Choroid plexus epithelial cell (primary cell): ENCODE results near the gene PREP.

Experiments
- DNase-seq: peaks from one replicate; pipeline ENCODE4 v3.0.0-alpha.2; 2010; ENCODE audit warnings: low read depth
- H3K4me3 ChIP-seq: 2 replicates; pipeline ENCODE4 v1.5.1; 2011; ENCODE audit warnings: low read depth, mild to moderate bottlenecking, control low read depth, low read length, moderate library complexity
- CTCF ChIP-seq: conservative IDR thresholded peaks from 2 replicates; pipeline ENCODE4 v1.5.1; 2011; ENCODE audit warnings: low read depth, mild to moderate bottlenecking, control low read depth, inconsistent platforms, low read length, moderate library complexity

Gene PREP

GRCh38 chr6:105364243-105364642 lies 38.6 kb downstream of the PREP start:
- TF ChIP-seq CTCF, result no peak
- DNase-seq, result peak; percentile 13
- no peak overlapping the region for H3K4me3 ChIP-seq

DNA sequence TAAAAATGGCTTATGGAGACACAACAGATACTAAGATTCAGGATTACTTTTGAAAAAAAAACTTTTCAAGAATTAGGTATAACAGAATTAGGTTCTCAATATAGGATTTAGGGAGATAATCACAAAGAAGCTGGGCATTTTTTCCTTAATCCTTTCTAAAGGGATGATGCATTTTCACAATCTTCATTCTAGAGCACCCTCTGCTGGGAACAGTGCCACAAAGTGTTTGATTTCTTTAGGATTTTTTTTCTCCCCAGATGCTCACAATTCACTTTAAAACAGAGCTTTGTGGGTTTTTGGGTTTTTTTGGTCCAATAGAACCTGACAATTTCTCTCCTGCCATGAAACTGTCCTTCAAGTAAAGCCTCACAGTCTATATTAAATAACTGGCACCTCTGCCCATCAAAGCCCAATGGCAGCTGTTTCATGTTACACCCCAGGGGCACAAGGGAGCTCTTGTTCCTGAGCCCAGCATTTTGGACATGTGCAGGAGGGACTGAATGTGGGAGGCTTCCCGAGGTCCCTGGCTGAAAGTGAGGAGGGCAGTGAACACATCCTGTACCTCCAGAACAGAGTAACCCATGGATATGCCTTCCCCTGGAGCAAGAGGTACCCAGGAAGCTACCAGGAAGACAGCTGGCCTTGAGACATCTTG lies 39.7 kb downstream of the PREP start:
- peak; percentile 65 for TF ChIP-seq CTCF
- H3K4me3 ChIP-seq, result no peak overlapping the region
- peak; percentile 64 for DNase-seq

DNA sequence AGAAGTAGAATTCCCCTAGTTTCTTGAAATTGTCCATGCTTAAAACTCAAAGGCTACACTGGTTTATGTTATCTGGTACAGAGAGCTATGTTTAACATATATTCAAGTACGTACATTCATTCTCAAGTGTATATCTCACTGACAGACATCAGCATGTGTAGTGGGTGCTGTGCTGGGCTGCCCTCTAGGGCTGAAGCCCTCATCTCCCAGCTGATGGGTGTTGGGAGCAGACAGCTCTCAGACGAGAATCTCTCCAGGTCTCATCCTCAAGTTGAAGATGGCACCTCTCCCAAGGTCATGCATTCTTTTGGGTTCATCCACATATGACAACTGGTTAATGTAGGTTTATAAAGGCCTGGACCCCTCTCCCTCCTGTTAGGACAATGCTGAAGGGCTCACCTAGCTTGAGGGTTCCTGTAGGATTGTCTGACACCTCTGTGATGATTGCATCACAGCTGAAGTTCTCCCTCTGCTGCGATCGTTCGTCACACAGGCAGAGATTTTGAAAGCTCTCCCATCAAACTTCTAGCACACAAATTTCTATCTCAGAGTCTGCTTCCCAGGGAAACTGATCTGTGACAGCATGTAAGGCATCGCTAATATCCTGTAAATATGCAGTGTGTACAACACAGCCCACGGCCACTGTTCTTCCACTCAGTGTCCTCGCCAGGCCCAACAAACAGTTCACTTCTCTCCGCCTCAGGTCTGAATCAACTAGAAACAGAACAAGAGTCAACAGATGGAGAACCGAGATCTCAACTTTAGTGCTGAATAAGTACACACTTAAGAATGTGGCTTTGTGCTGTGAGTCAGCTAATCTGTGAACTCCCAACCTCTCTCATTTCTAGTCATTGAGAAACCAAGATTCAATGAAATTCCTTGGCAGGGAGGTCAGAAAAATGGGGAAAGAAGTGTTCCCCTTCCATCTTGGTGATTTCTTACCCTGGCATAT lies 43.2 kb downstream of the PREP start:
- no peak overlapping the region for H3K4me3 ChIP-seq
- peak; percentile 11 for TF ChIP-seq CTCF
- peak; percentile 94 for DNase-seq

- no peak for TF ChIP-seq CTCF
- no peak for DNase-seq
- no peak overlapping the region for H3K4me3 ChIP-seq
Observed at GRCh38 chr6:105357165-105357564, 45.7 kb downstream of the PREP start.

DNA sequence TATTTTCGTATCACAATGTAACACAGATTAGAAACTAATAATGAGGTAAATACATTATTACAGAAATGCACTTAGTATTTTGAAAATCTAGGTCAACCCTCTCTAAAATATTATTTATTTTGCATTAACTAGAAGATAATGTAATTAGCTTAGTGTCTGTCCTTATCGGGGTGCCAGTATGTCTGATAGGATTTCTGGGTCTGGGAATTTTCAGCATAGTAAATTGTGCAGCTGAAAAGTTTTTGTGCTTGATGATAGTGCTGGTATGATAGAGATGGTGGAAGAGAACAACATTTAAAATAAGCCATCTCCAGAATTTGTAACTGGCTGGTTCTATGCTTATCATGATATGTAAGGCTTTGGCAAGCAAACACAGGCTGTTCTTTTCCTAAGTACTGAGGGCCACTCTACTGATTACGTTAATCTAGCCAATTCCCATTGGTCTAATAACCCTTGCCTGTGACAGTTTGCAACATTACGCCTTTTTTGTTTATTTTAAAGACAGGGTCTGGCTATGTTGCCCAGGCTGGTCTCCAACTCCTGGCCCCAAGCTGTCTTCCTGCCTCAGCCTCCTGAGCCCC lies 50.8 kb downstream of the PREP start:
- TF ChIP-seq CTCF, result no peak
- no peak for DNase-seq
- no peak overlapping the region for H3K4me3 ChIP-seq

GRCh38 chr6:105348897-105349296 lies 54.0 kb downstream of the PREP start:
- no peak overlapping the region for H3K4me3 ChIP-seq
- no peak for TF ChIP-seq CTCF
- DNase-seq, result no peak
